IMR-90 (cell line): ENCODE measurements around the gene SLC29A2. TPM values are rescaled to one million over a fixed set of nuclear protein-coding genes. Genes with fewer than 3 reads are reported as not detected.

Source experiments
- ATAC-seq: fragments of 200-7000 bp; cut with Tn5 transposase; 2 replicates; pipeline ENCODE4 v1.9.1; 2020; ENCODE audit warnings: low read depth, mild to moderate bottlenecking, moderate library complexity
- BruUV-seq: library from RNA; stranded (reverse); fragments of 400-500 nt; replicated peaks from 2 replicates; lab custom pipeline; 2021; lab: Mats Ljungman, UMichigan
- CTCF ChIA-PET: fragments of 300-600 bp; formaldehyde crosslinking; extraction: SDS; loops from one replicate; lab custom pipeline; 2021; ENCODE audit warnings: antibody characterized with exemption; lab: Yijun Ruan, JAX
- POLR2A ChIA-PET: fragments of 300-600 bp; sonication (Branson Sonifier 250); formaldehyde crosslinking; loops from one replicate; lab custom pipeline; 2022; ENCODE audit warnings: antibody characterized with exemption; ENCODE audit not compliant: unreplicated experiment; lab: Charles Lee
- DNase-seq: peaks from one replicate; pipeline ENCODE4 v3.0.0; 2013
- H2AFZ ChIP-seq: replicated peaks from 2 replicates; pipeline ENCODE3; 2013; ENCODE audit warnings: low read length, mild to moderate bottlenecking; ENCODE audit not compliant: poor library complexity
- H2AK5ac ChIP-seq: 2 replicates; pipeline ENCODE4 v1.6.1; 2013; ENCODE audit warnings: low read depth, low read length, inconsistent platforms
- H2AK9ac ChIP-seq: replicated peaks from 2 replicates; pipeline ENCODE3; 2013; ENCODE audit warnings: mild to moderate bottlenecking, low read depth, low read length, moderate library complexity; ENCODE audit not compliant: poor library complexity
- H2BK120ac ChIP-seq: 2 replicates; pipeline ENCODE4 v1.6.1; 2013; ENCODE audit warnings: low read depth, low read length, inconsistent platforms
- H2BK15ac ChIP-seq: 3 replicates; pipeline ENCODE4 v1.6.1; 2013; ENCODE audit warnings: low read depth, low read length, inconsistent platforms
- H2BK20ac ChIP-seq: 2 replicates; pipeline ENCODE4 v1.6.1; 2013; ENCODE audit warnings: low read depth, mild to moderate bottlenecking, inconsistent platforms, low read length, moderate library complexity
- H2BK5ac ChIP-seq: 2 replicates; pipeline ENCODE4 v1.6.1; 2013; ENCODE audit warnings: mild to moderate bottlenecking, low read depth, low read length, inconsistent platforms; ENCODE audit not compliant: poor library complexity, severe bottlenecking
- H3K14ac ChIP-seq: replicated peaks from 2 replicates; pipeline ENCODE4 v1.6.1; 2013; ENCODE audit warnings: low read depth, low read length, inconsistent platforms
- H3K18ac ChIP-seq: 2 replicates; pipeline ENCODE4 v1.6.1; 2013; ENCODE audit warnings: low read depth, low read length, control low read depth
- H3K23ac ChIP-seq: 2 replicates; pipeline ENCODE4 v1.6.1; 2013; ENCODE audit warnings: low read depth, low read length, inconsistent platforms
- H3K27ac ChIP-seq: 2 replicates; pipeline ENCODE4 v1.5.1; 2013; ENCODE audit warnings: mild to moderate bottlenecking, control low read depth, low read length; ENCODE audit not compliant: insufficient read depth
- H3K27me3 ChIP-seq: 2 replicates; pipeline ENCODE4 v1.6.1; 2013; ENCODE audit warnings: low read length; ENCODE audit not compliant: control insufficient read depth, insufficient read depth
- H3K36me3 ChIP-seq: 2 replicates; pipeline ENCODE4 v1.6.1; 2013; ENCODE audit warnings: low read length, mixed read lengths; ENCODE audit not compliant: control insufficient read depth, insufficient read depth
- H3K4ac ChIP-seq: 2 replicates; pipeline ENCODE4 v1.6.1; 2013; ENCODE audit warnings: low read depth, low read length, inconsistent platforms
- H3K4me1 ChIP-seq: 2 replicates; pipeline ENCODE4 v1.6.1; 2013; ENCODE audit warnings: low read length, mixed read lengths; ENCODE audit not compliant: control insufficient read depth, insufficient read depth
- H3K4me2 ChIP-seq: 2 replicates; pipeline ENCODE4 v1.6.1; 2013; ENCODE audit warnings: low read depth, mild to moderate bottlenecking, control low read depth, low read length, moderate library complexity
- H3K4me3 ChIP-seq: 2 replicates; pipeline ENCODE4 v1.5.1; 2013; ENCODE audit warnings: low read depth, mild to moderate bottlenecking, control low read depth, low read length, moderate library complexity; ENCODE audit not compliant: insufficient read depth
- H3K56ac ChIP-seq: 2 replicates; pipeline ENCODE4 v1.6.1; 2013; ENCODE audit warnings: low read length, inconsistent platforms; ENCODE audit not compliant: insufficient read depth; ENCODE audit errors: extremely low read depth
- H3K79me1 ChIP-seq, 2 experiments: 2 replicates each; pipeline ENCODE4 v1.6.1; 2013; ENCODE audit warnings: low read length in 2 of 2, inconsistent platforms in 1 of 2, low read depth in 1 of 2
- H3K9ac ChIP-seq: 2 replicates; pipeline ENCODE4 v1.6.1; 2013; ENCODE audit warnings: low read depth, low read length, control low read depth
- H3K9me1 ChIP-seq: 2 replicates; pipeline ENCODE4 v1.6.1; 2013; ENCODE audit warnings: low read length, inconsistent platforms; ENCODE audit not compliant: insufficient read depth
- H3K9me3 ChIP-seq: 2 replicates; pipeline ENCODE4 v1.6.1; 2013; ENCODE audit warnings: low read length; ENCODE audit not compliant: control insufficient read depth, insufficient read depth
- H4K20me1 ChIP-seq: 2 replicates; pipeline ENCODE4 v1.6.1; 2013; ENCODE audit warnings: low read length, inconsistent platforms; ENCODE audit not compliant: insufficient read depth
- H4K5ac ChIP-seq: 2 replicates; pipeline ENCODE4 v1.6.1; 2013; ENCODE audit warnings: mild to moderate bottlenecking, low read depth, low read length, control low read depth
- H4K8ac ChIP-seq, 2 experiments: 2 replicates each; pipeline ENCODE4 v1.6.1; 2013; ENCODE audit warnings: low read depth in 2 of 2, low read length in 2 of 2, control low read depth in 1 of 2, inconsistent platforms in 1 of 2
- H4K91ac ChIP-seq: 2 replicates; pipeline ENCODE4 v1.6.1; 2013; ENCODE audit warnings: low read depth, low read length, inconsistent platforms; ENCODE audit not compliant: insufficient read depth
- FOS ChIP-seq: fragments of 150-350 bp; IDR thresholded peaks from 2 replicates; pipeline ENCODE4 v1.6.1; 2016; ENCODE audit warnings: low read depth, low read length
- MAZ ChIP-seq: IDR thresholded peaks from 2 replicates; pipeline ENCODE4 v1.6.1; 2012; ENCODE audit warnings: low read depth, mild to moderate bottlenecking, low read length, improper control_type of control experiment, moderate library complexity, borderline replicate concordance
- POLR2A ChIP-seq: IDR thresholded peaks from 2 replicates; pipeline ENCODE4 v1.6.1; 2012; ENCODE audit warnings: mild to moderate bottlenecking, low read depth, low read length
- WGBS, 2 experiments: methylation state at CpG; one replicate each; pipeline versions ENCODE4 v1.1.5 to v1.1.7; 2013; ENCODE audit warnings: missing lambda C conversion rate in 2 of 2; ENCODE audit not compliant: insufficient read length in 1 of 2; ENCODE audit errors: extremely low coverage in 2 of 2; 5-methylcytosine and 5-hydroxymethylcytosine counted together
- dilution Hi-C: fragments of 300-500 bp; cut with HindIII; formaldehyde crosslinking; loops from one replicate; pipeline ENCODE4 v1.14.3; 2018; ENCODE audit warnings: low sequenced_read_pairs; ENCODE audit not compliant: unreplicated experiment
- in situ Hi-C: fragments of 300-500 bp; cut with MboI; formaldehyde crosslinking; loops from 3 replicates; pipeline ENCODE4 v1.14.3; 2019; ENCODE audit warnings: low sequenced_read_pairs, inconsistent platforms, mixed read lengths
- intact Hi-C: fragments of 100-400 bp; cut with micrococcal nuclease; formaldehyde crosslinking; loops from 2 replicates; pipeline ENCODE4 v1.10.0; 2022
- microRNA-seq, 2 experiments: library from miRNA; stranded (forward) in 1 of 2; unstranded in 1 of 2; fragments of 10-50 nt in 1 of 2; fragments of <30 nt in 1 of 2; gene quantifications in 1 of 2; microRNA quantifications in 1 of 2; one replicate each; pipeline versions ENCODE3 to v1.1.0; 2013 to 2020; ENCODE audit not compliant: insufficient read depth in 1 of 2, insufficient read length in 1 of 2, unreplicated experiment in 1 of 2
- polyA plus RNA-seq, 3 experiments: library from polyadenylated mRNA; depleted of rRNA; stranded (reverse); fragments of >200 nt; gene quantifications; 2 replicates each; pipeline ENCODE4 v1.2.3, GENCODE V29; 2012; ENCODE audit warnings: low replicate concordance in 1 of 3
- small RNA-seq, 5 experiments: library from RNA; depleted of rRNA; stranded (forward); fragments of <200 nt; gene quantifications; one replicate each; pipeline ENCODE3, GENCODE V24; 2012
- total RNA-seq: library from RNA; depleted of rRNA; stranded (reverse); fragments of >200 nt; gene quantifications from 2 replicates; pipeline ENCODE4 v1.2.3, GENCODE V29; 2012; rRNA removed

SLC29A2 gene
- total and polyA plus RNA-seq, 2 of the 4 experiments (the other 2 are of a cell fraction) = under 0.01 to 1.2 TPM

- H3K36me3 ChIP-seq = no peaks in the 10 kb centered on the region
- 0% methylated on average over 8 of the region's 52 CpGs; no CpG with 5 or more reads in 1 of the 2 experiments for WGBS, 2 experiments
- in situ Hi-C loops = no loop called here
- peak overlapping the region; percentile 95 for H3K9ac ChIP-seq
- peak overlapping the region; percentile 94 for H3K14ac ChIP-seq
- ATAC-seq (peak; percentile 75), DNase-seq (peak; percentile 99)
- H2BK15ac ChIP-seq = peak overlapping the region; percentile 11; the same call in 1 of the 3 replicates
- H3K4me1 ChIP-seq = peaks cover 20% of the 10 kb centered on the region
- TF ChIP-seq MAZ (peak; percentile 72), FOS (no peak), POLR2A (peak; percentile 68; the same call in 1 of the 2 replicates)
- H3K79me1 ChIP-seq = peaks cover 0 to 34% of the 10 kb centered on the region in 2 experiments; a peak in 2 of 4 replicates
- dilution Hi-C loops = no loop called here
- H2AK5ac ChIP-seq = peak overlapping the region; percentile 77
- peak overlapping the region; percentile 92 for H3K4me2 ChIP-seq
- H3K9me1 ChIP-seq = peaks cover 2% of the 10 kb centered on the region
- ChIA-PET CTCF (interaction anchor here (0.5 to 2.4 kb wide), 9 partner anchors 10 to 76 kb away, joined by 3 to 17 read pairs (median 5); partner anchors contain the start of gene RIN1), POLR2A (interaction anchor here (0.6 to 2.9 kb wide), 7 partner anchors 9 to 74 kb away, joined by 3 to 23 read pairs (median 6); partner anchors contain the start of gene RIN1)
- peak overlapping the region; percentile 77 for H4K91ac ChIP-seq
- H4K5ac ChIP-seq = peak overlapping the region; percentile 34
- H3K18ac ChIP-seq = peak overlapping the region; percentile 35
- H3K56ac ChIP-seq = peak overlapping the region; percentile 76
- H3K23ac ChIP-seq = peak overlapping the region; percentile 37
- H2BK5ac ChIP-seq = peak overlapping the region; percentile 77
- H2BK120ac ChIP-seq = peak overlapping the region; percentile 89
- H2AK9ac ChIP-seq = peak overlapping the region; percentile 93
- BruUV-seq = no TSS peak
- H2BK20ac ChIP-seq = no peak overlapping the region
- H3K4me3 ChIP-seq = peak overlapping the region; percentile 72
- H3K9me3 ChIP-seq = no peaks in the 10 kb centered on the region
- H2AFZ ChIP-seq = peak overlapping the region; percentile 94
- H4K8ac ChIP-seq = peak overlapping the region; percentile 53 to 74; a peak in 3 of 4 replicates
- peaks cover 39% of the 10 kb centered on the region for H4K20me1 ChIP-seq
- peak overlapping the region; percentile 81 for H3K4ac ChIP-seq
- intact Hi-C loops = loop anchor here (1.0 kb wide), 2 partner anchors 16 to 24 kb away; partner anchors contain the start of gene RIN1
- H3K27me3 ChIP-seq = no peaks in the 10 kb centered on the region
- peak overlapping the region; percentile 93 for H3K27ac ChIP-seq
Measured at GRCh38 chr11:66312549-66313320, 58.8 kb downstream of the SLC29A2 start.

Small RNAs within 50 kb of the gene (microRNA-seq; reads per million reads assigned to microRNA genes)
- gene RF00017 (ENCODE audit: insufficient read depth, insufficient read length) (not detected), gene RNU1-84P (ENCODE audit: insufficient read depth, insufficient read length) (not detected)

Small RNAs within 50 kb of the gene (small RNA-seq; reads per million reads assigned to genes)
- gene RF00017 (0 reads per million in 5 experiments), gene RNU1-84P (0 to 4.8 (median 0.25) reads per million in 5 experiments)

Other genes starting within 250 kb of the SLC29A2 start
- 6.9 and 7.9 TPM in 2 replicates for gene KLC2, start 114.1 kb downstream of the SLC29A2 start, total RNA-seq
- 22.0 and 26.4 TPM in 2 replicates for gene KLC2, start 114.1 kb downstream of the SLC29A2 start, polyA plus RNA-seq (2012; rRNA removed)
- 76.9 and 83.7 TPM in 2 replicates for gene RAB1B, start 103.1 kb downstream of the SLC29A2 start, total RNA-seq
- 248 and 296 TPM in 2 replicates for gene RAB1B, start 103.1 kb downstream of the SLC29A2 start, polyA plus RNA-seq (2012; rRNA removed)
- gene CNIH2, start 93.6 kb downstream of the SLC29A2 start, total RNA-seq = 0.54 and 0.83 TPM in 2 replicates
- 3.4 and 5.2 TPM in 2 replicates for gene CNIH2, start 93.6 kb downstream of the SLC29A2 start, polyA plus RNA-seq (2012; rRNA removed)
- 128 and 134 TPM in 2 replicates for gene YIF1A, start 82.6 kb downstream of the SLC29A2 start, total RNA-seq
- 207 and 219 TPM in 2 replicates for gene YIF1A, start 82.6 kb downstream of the SLC29A2 start, polyA plus RNA-seq (2012; rRNA removed)
- gene TMEM151A, start 79.9 kb downstream of the SLC29A2 start, total RNA-seq = not detected in 2 replicates
- 0.03 and 0.07 TPM in 2 replicates for gene TMEM151A, start 79.9 kb downstream of the SLC29A2 start, polyA plus RNA-seq (2012; rRNA removed)
- 19.5 and 25.6 TPM in 2 replicates for gene CD248, start 54.7 kb downstream of the SLC29A2 start, total RNA-seq
- gene CD248, start 54.7 kb downstream of the SLC29A2 start, polyA plus RNA-seq (2012; rRNA removed) = 209 and 223 TPM in 2 replicates
- gene RIN1, start 35.3 kb downstream of the SLC29A2 start, total RNA-seq = 9.9 and 10.6 TPM in 2 replicates
- gene RIN1, start 35.3 kb downstream of the SLC29A2 start, polyA plus RNA-seq (2012; rRNA removed) = 20.8 and 27.1 TPM in 2 replicates
- 57.9 and 67.2 TPM in 2 replicates for gene BRMS1, start 26.7 kb downstream of the SLC29A2 start, total RNA-seq
- 48.3 and 51.9 TPM in 2 replicates for gene BRMS1, start 26.7 kb downstream of the SLC29A2 start, polyA plus RNA-seq (2012; rRNA removed)
- 10.6 and 13.9 TPM in 2 replicates for gene B4GAT1, start 24.1 kb downstream of the SLC29A2 start, total RNA-seq
- gene B4GAT1, start 24.1 kb downstream of the SLC29A2 start, polyA plus RNA-seq (2012; rRNA removed) = 18.4 and 20.5 TPM in 2 replicates
- under 0.01 TPM in 1 of 2 replicates, not detected in the other for gene NPAS4, start 49.3 kb upstream of the SLC29A2 start, total RNA-seq
- gene NPAS4, start 49.3 kb upstream of the SLC29A2 start, polyA plus RNA-seq (2012; rRNA removed) = 0.77 and 0.89 TPM in 2 replicates
- 39.2 and 45.5 TPM in 2 replicates for gene MRPL11, start 67.1 kb upstream of the SLC29A2 start, total RNA-seq
- gene MRPL11, start 67.1 kb upstream of the SLC29A2 start, polyA plus RNA-seq (2012; rRNA removed) = 45.6 and 46.6 TPM in 2 replicates
- gene PELI3, start 95.1 kb upstream of the SLC29A2 start, total RNA-seq = 3.9 and 5.0 TPM in 2 replicates
- gene PELI3, start 95.1 kb upstream of the SLC29A2 start, polyA plus RNA-seq (2012; rRNA removed) = 6.3 and 6.5 TPM in 2 replicates
- 51.8 and 52.8 TPM in 2 replicates for gene DPP3, start 108.7 kb upstream of the SLC29A2 start, total RNA-seq
- 66.3 and 90.3 TPM in 2 replicates for gene DPP3, start 108.7 kb upstream of the SLC29A2 start, polyA plus RNA-seq (2012; rRNA removed)
- gene BBS1, start 138.9 kb upstream of the SLC29A2 start, total RNA-seq = 13.9 and 16.5 TPM in 2 replicates
- gene BBS1, start 138.9 kb upstream of the SLC29A2 start, polyA plus RNA-seq (2012; rRNA removed) = 17.3 and 20.6 TPM in 2 replicates
- 3.2 and 3.6 TPM in 2 replicates for gene ZDHHC24, start 174.3 kb upstream of the SLC29A2 start, total RNA-seq
- gene ZDHHC24, start 174.3 kb upstream of the SLC29A2 start, polyA plus RNA-seq (2012; rRNA removed) = 10.9 and 18.1 TPM in 2 replicates
- gene ACTN3, start 175.1 kb upstream of the SLC29A2 start, total RNA-seq = under 0.01 TPM in 2 replicates
- 0.05 and 0.06 TPM in 2 replicates for gene ACTN3, start 175.1 kb upstream of the SLC29A2 start, polyA plus RNA-seq (2012; rRNA removed)
- gene CTSF, start 196.8 kb upstream of the SLC29A2 start, total RNA-seq = 3.6 and 4.1 TPM in 2 replicates
- gene CTSF, start 196.8 kb upstream of the SLC29A2 start, polyA plus RNA-seq (2012; rRNA removed) = 15.2 and 16.0 TPM in 2 replicates
- under 0.01 and 0.18 TPM in 2 replicates for gene CCDC87, start 221.3 kb upstream of the SLC29A2 start, total RNA-seq
- gene CCDC87, start 221.3 kb upstream of the SLC29A2 start, polyA plus RNA-seq (2012; rRNA removed) = 0.14 and 0.19 TPM in 2 replicates
- 20.1 and 21.4 TPM in 2 replicates for gene CCS, start 221.4 kb upstream of the SLC29A2 start, total RNA-seq
- gene CCS, start 221.4 kb upstream of the SLC29A2 start, polyA plus RNA-seq (2012; rRNA removed) = 53.0 and 54.6 TPM in 2 replicates
- 9.3 and 12.2 TPM in 2 replicates for gene RBM14, start 244.9 kb upstream of the SLC29A2 start, total RNA-seq
- 31.1 and 34.8 TPM in 2 replicates for gene RBM14, start 244.9 kb upstream of the SLC29A2 start, polyA plus RNA-seq (2012; rRNA removed)